ENCODE measurements around the gene ETV3L.
"Not testable (repeated sequence)": the region's sequence is repeated elsewhere in the genome, so short reads cannot be mapped to it uniquely, and the experiment has no call there.

The ETV3L gene

DNA sequence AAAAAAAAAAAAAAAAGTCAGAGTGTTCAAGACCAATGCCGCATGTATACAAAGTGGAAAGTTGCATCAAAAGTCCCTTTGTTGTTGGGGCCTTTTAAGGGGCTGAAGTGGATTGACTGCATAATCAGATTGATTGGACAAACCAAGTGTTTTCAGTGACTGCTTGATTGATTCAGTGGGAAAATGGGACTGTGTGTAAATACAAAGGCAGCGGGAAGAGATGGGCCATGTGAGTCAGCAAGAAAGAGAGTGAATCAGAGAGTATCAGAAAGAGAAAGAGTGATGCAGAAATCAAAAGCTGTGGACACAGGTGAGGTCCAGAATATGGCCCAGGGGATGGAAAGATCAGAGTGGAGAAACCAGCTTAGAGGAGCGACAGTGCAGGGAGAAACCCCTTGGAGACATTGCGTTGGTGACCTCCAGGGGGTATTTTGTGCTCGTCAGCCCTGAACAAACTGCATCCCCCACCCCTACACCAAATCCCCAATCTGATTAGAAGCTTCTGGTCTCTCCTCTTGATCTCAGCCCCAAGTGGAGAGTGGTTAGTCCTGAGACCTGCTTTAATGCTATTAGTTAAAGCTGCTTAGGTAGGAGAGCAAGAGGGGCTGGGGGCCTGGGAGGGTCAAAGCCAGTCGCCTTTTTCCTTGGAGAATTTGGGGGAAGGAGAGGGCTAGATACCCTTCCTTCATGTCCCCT lies 5.1 kb upstream of the ETV3L start:
- peak; percentile 12 for DNase-seq

DNA sequence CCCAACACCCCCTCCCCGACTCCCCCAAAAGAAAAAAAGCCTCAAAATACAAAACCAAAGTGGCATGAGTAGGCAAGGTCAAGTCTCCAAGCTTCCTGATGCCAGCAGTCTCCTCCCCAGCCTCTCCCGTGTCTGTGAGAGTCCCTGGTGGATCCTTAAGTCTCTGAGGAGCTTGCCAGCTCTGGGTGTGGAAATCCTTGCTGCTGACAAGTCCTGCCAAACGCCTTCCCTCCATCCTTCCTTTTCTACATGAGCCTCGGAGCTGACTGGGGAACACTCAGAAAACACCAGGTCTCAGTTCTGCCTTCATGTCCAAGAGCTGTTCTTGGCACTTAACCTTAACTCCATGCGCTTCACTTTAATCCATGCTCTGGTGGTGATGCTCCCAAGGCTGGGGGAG lies 3.7 kb upstream of the ETV3L start:
- DNase-seq, result no peak

DNA sequence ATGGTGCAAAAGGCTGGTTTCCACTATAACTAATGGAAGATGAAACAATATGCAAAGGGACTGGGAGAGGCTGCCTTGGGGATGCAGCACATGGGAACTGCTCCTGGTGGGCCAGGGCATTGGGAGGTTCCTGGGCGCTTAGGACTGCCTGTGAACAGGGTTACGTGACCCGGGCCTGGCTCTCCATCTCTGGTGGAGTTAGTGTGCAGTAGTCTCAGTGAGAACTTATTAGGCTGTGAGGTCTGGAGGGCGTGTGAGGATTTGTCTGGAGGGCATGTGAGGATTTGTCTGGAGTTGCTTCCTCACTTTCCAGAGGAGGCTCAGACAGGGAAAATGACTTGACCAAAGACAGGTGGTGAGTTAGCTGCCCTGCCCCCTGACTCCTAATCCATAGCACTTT lies 1.5 kb upstream of the ETV3L start:
- DNase-seq, result no peak

DNA sequence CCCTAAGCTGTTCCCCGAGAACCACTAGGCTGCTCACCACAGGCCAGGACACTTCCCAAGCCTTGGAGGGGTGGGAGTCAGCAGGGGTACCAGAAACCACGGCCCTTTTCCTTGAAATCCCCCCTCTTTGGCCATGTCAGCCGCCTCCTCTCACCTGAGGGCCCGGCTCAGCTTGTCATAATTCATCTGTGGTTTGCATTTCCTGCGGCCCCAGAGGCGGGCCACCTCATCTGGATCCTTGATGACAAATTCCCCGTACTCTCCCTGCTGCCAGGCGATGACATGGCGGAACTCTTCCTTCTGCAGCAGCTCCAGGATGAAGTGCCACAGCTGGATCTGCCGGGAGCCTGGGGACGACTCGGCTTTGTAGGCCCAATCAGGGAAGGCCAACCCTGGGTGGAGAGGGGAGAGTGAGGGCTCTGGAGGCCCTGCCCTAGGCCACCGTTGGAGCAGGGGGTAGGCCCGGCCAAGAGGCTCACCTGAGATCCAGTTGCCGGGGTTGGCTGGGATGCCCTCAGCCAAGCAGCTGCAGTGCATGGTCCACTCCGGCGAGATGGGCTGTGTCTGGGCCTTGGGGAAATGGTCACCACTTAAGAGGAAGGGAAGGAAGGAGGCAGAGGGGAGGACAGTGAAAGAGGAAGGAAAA lies 498 bp downstream of the ETV3L start:
- DNase-seq, result not testable (repeated sequence)

DNA sequence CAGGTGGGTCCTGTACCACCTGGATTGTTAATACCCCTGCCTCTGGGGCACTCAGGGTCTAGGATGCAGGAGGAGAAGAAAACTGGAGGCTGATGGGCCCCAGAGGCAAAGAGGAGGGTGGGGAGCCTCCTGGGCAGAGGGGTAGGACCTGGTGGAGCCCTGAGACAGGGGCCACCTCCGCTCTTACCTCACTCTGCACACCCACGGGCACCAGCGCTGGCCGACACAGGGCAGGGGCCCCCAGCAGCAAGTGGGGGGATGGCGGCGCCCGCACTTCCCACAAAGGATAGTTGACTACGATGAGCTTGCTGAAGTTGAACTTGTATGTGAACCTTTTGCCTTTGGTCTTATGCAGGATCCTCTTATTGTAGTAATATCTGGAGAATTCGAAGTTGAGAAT lies 1.1 kb downstream of the ETV3L start:
- DNase-seq, result no peak

DNA sequence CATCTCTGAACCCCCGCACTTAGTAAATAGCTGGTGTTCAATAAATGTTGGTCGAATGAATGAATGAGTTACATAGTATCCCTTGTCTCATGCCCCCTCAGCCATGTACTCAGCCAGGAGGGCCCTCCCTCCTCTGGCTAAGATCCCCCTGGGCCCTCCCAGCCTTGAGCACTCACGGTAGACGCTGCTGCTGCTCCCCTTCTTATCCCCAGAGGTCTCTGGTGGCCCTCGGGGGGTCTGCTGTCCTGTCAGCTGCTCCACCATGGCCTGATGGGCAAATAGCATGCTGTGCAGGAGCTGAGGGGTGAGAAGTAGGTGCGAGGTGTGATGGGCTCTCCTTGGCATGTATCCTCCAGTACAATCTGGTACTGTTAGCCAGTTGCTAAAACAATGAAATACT lies 1.9 kb downstream of the ETV3L start:
- no peak for DNase-seq

DNA sequence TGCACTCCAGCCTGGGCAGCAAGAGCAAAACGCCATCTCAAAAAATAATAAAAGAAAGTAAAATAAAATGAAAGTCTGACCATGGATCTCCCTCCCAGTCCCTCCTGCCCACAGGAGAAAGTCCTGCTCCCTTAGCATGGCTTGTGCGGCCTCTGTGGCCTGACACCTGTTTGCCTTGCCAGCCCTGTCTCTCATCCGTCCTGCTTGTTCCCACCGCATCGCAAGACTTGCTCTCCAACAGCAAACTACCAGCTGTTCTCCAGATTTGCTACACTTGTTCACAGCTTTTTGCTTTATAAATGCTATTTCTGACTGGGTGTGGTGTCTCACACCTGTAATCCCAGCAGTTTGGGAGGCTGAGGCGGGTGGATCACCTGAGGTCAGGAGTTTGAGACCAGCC lies 2.7 kb downstream of the ETV3L start:
- DNase-seq, result no peak

DNA sequence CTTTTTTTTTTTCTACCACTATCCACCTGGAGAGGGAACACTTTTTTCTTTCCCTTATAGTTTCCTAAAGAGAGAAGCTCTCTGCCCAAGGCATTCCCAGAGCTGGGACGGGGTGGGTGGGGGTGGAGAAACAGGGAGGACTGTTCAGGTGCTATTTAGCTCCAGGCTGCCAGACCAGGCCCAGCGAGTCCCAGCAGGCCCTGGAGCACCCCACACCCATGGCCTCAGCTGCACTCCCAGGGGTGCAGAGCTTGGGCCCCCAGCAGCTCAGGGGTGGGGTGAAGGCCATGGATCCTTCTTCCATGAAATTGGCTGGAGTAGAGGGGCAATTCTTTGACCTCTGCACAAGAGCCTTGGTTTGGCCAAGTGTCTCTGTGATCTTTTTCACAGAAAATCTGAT lies 4.1 kb downstream of the ETV3L start:
- DNase-seq, result no peak

DNA sequence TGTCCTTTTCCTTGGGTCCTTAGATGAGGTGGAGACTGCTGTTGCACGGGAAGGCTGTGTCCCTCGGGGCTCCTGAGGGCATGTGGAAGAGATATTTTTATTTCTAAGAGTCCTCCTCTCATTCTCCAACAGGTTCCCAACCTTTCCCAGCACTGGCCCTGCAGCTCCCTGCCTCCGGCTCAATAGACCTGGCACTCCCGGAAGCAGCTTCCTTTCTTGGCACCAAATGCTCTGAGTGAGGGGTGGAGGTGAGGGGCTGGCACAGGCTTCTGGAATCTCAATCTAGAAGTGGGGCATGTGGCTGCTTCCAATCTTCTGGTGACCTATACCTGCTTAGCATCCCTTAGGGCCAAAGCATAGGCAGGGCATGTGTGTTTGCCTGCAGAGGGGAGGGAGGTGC lies 4.5 kb downstream of the ETV3L start:
- DNase-seq, result no peak

DNA sequence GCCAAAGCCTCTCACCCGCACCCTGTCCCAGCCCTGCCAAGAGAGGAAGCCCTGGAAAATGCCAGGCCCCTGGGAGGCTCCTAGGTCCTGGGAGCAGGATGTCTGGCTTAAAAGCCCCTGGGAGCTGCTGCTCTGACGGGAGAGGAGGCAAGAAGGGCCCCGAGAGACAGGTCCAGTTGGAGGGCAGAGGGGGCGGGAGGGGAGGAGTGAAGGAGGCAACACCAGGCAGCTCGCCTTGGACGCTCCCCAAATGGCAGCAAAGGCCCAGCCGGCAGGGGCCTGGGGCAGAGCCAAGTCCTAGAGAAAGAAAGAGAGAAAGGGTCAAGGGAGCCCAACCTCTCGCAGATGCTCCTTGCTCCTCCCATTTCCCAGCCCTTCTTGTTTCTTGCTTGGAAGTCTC lies 6.8 kb downstream of the ETV3L start:
- DNase-seq, result no peak

DNA sequence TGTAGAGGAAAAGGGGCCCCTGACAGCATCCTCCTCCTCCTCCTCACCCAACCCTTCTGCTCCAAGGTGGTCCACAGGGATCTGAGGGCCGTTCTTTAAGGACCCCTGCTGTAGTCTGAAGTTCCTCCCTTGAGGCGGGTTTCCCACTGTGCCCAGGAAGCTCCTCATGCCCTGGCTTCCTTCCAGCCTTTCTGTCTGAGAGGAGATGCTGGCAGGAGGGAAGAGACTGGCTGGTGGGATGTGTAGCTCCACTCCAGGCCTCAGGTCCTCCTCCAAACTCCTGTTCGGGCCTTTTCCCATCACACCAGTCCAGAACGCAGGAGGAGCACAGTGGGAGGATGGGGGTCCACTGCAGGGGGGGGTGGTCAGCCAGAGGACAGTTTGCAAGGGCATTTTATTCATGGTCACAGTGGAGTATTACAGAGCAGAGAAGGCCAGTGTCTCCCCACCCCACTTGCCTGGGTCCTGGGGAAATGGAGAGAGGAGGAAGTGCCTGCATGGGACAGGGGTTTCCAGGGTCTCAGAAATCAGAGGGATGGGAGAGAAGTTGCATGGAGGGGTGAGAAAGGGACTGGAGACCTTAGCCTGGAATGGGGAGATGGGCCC lies 7.8 kb downstream of the ETV3L start:
- no peak for DNase-seq

DNA sequence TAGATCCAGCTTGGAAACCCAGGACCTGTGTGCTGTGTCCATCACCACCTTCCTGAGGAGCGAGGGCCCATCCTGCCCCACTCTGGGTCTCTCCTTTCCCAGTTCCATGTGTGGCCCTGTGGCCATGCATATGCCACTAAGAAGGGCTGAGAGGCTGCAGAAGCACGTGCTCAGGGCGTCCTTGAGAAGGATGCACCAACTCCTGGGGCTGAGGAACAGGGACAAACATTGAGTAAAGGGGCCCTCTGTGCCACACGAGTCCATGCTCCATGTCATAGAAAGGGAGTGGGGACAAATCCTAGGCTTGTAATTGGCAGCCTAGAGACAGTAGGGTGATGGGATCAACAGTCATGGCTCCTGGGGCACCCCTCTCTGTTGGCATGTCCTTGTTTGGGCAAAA lies 8.4 kb downstream of the ETV3L start:
- DNase-seq, result no peak

DNA sequence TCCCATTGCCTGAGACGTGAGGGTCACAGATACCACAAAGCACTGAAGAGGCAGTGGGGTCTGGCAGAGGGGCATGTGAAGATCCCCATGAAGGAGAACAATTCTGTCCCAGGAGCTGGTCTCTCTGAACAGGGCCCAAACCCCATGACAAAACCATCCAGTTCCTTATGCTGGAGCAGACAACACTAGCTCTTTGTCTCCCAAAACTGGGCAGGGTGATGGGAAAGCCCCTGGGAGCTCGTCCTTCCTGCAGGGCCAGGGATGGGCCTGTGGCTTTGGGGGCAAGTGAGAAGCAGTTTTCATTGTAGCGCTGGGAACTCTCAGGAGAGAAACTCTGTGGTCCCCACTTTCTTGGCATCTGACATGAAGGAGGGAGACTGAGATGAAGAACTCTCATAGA lies 8.8 kb downstream of the ETV3L start:
- DNase-seq, result no peak

DNA sequence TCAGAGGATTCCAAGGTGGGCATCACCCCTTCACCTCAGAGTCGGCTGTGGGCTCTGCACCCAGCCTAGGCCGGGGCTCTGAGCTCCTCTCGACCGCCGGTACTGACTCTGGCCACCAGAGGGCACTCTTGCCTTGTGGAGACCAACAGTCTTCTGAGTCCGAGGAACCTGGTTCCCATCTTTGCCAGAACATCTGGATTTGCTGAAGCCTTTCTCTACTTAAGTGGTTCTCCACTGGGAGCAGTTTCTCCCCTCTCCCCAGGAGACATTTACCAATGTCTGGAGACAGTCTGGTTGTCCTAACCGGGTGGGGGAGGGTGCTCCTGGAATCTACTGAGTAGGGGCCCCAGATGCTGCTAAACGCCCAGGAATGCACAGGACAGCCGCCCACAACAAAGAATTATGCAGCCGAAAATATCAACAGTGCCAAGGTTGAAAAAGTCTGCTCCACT lies 9.4 kb downstream of the ETV3L start:
- peak; percentile 87 for DNase-seq

DNA sequence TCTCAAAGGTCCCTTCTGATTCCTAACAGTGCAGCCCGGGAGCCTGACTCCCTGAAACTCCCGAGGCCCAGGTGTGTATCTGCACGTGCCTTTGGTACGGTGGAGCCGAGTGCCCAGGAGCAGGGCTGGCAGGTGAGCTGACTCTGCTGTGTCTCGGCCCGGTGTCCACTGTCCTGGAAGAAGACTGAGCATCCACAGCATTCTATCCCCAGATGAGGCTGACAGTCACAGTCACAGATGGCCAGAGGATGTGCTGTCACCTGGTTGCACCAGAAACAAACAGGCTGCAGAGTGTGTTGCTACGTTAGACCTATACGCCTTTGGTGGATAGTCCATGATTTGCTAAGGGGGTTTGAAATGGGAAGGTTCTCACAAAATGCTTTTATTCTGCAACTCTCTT lies 9.8 kb downstream of the ETV3L start:
- DNase-seq, result peak; percentile 48

DNA sequence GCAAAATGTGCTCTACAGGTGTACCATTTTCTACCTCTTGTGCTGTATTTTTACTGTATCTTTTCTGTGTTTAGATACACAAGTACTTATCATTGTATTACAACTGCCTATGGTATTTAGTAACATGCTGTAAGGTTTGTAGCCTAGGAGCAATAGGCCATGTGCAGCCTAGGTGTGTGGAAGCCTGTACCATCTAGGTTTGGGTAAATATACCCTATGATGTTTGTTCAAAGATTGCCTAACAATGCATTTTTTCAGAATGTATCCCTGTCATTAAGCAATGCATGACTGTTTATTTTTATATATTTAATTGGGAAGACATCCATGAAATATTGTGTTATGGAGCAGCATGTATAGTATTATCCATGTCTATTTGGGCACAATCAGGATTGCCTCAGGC lies 11.0 kb downstream of the ETV3L start:
- no peak for DNase-seq

DNA sequence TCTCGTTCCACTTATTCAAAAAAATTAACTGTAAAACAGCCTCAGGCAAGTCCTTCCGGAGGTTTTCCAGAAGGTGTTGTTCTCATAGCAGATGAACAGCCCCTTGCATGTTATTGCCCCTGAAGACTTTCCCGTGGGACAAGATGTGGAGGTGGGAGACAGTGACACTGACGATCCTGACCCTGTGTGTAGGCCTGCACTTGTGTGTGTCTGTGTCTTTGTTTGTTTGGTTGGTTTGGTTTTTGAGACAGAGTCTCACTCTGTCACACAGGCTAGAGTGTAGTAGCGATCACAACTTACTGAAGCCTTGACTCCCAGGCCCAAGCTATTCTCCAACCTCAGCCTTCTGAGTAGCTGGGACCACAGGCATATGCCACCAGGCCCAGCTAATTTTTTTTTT lies 12.6 kb downstream of the ETV3L start:
- no peak for DNase-seq

DNA sequence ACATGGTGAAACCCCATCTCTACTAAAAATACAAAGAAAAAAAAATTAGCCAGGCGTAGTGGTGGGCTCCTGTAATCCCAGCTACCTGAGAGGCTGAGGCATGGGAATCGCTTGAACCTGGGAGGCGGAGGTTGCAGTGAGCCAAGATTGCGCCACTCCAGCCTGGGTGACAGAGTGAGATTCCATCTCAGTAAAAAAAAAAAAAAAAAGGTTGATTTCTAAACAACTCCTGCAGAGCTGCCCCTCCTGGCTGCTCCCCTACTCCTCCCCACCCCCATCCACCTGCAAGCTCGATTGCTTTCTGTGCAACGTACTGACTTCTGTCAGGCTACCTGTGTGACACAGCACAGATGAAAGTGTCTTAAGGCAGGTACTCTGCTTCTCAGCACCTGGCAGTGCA lies 13.3 kb downstream of the ETV3L start:
- DNase-seq, result no peak

DNA sequence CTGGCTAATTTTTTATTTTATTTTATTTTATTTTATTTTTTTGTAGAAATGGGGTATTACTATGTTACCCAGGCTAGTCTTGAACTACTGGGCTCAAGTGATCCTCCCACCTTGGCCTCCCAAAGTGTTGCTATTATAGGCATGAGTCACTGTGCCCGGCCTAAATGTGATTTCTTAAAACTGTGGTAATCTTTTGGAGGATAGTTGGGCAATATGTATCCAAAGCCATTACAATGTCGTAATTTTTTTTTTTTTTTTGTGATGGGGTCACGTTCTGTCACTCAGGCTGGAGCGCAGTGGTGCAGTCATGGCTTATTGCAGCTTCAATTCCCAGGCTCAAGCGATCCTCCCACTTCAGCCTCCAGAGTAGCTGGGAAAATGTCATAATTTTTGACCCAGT lies 14.2 kb downstream of the ETV3L start:
- no peak for DNase-seq

DNA sequence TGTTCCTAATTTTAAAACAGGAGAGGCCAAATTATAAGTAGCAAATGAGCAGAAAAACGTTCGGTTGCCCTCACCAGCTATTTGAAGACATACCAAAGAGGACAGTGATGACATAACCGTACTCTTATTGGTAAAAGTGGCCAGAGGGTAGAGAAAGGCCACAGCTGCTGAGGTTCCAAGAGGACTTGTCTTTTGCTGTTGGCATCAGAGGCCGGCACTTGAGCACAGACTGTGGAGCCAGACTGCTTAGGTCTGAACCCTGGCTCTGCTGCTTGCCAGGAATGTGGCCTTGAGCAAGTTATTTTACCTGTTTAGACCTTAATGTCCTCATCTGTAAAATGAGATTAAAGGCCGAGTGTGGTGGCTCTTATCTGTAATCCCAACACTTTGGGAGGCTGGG lies 14.9 kb downstream of the ETV3L start:
- DNase-seq, result no peak

DNA sequence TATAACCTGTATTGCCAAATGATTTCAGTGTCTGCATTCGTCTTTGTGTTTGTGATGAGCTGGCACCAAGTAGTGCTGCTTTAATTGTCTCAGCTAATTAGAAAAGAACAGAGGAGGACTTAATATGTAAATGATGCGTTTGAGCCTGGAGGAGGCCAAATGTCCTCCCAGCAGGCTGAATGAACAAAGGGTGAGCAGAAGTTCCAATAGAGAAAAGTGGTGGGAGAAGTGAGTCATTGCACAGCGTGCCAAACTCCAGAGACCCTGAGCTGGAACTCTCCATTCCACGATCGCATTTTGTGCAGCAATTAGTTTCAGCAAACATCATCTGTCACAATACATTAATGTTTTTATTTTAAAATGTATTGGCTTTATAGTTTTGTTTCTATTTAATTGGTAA lies 17.9 kb downstream of the ETV3L start:
- DNase-seq, result no peak

DNA sequence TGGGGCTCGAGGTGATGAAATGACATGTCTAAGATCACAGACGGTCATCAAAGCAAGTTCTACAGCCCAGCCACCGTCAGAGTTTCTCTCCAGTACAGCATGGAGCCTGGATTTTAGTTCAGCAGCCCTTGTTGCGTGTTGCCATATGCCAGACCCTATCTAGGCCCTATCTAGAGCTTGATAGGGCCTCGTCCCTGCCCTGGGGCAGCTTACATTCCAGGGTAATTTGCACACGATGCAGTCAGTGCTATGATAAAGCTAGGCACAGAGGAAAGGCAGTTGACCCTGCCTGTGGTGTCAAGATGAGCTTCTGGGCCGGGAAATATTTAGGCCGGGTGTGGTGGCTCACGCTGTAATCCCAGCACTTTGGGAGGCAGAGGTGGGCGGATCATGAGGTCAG lies 18.9 kb downstream of the ETV3L start:
- DNase-seq, result no peak

DNA sequence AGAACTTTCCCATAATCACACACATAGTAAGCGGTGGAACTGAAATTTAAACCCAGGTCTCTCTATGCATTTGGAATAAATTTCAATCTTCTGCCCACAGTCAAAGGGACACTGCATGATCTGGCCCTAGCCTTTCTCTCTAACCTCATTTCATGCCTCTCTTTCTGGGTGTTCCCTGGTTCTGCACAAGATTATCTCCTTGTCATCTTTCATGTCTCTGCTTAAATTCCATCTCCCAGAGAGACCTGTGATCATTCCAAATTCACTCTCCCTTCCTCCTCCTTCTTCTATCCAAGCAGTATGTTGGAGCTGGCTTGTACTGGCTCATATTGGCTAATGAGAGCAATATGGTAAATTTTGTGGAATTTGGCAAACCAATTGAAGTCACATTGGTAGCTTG lies 22.2 kb downstream of the ETV3L start:
- DNase-seq, result no peak

DNA sequence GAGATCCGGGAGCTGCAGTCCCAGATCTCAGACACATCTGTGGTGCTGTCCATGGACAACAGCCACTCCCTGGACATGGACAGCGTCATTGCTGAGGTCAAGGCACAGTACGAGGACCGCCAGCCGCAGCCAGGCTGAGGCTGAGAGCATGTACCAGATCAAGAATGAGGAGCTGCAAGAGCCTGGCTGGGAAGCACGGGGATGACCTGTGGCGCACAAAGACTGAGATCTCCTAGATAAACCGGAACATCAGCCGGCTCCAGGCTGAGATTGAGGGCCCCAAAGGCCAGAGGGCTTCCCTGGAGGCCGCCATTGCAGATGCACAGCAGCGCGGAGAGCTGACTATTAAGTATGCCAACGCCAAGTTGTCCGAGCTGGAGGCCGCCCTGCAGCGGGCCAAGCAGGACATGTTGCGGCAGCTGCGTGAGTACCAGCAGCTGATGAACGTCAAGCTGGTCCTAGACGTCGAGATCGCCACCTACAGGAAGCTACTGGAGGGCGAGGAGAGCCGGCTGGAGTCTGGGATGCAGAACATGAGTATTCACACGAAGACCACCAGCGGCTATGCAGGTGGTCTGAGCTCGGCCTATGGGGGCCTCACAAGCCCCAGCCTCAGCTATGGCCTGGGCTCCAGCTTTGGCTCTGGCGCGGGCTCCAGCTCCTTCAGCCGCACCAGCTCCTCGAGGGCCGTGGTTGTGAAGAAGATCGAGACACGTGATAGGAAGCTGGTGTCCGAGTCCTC lies 25.5 kb downstream of the ETV3L start:
- peak; percentile 89 for DNase-seq

Measured in DMS53 (cell line).